DND-41 (cell line): ENCODE results near the gene TUBA4A.

Experiments
- ATAC-seq: fragments of 200-7000 bp; cut with Tn5 transposase; 3 replicates; pipeline ENCODE4 v1.9.1; 2021; ENCODE audit warnings: low read depth; ENCODE audit not compliant: insufficient read depth
- DNase-seq: peaks from one replicate; pipeline ENCODE4 v3.0.0-alpha.2; 2020
- H2AFZ ChIP-seq: 2 replicates; pipeline ENCODE4 v1.6.0; 2012; ENCODE audit warnings: low read depth, low read length
- H3K27ac ChIP-seq: 2 replicates; pipeline ENCODE4 v1.5.1; 2012; ENCODE audit warnings: low read length, inconsistent platforms
- H3K27me3 ChIP-seq: fragments of 200-600 bp; sonication (generic); 2 replicates; pipeline ENCODE4 v1.6.0; 2012; ENCODE audit warnings: low read length, mild to moderate bottlenecking, inconsistent platforms; ENCODE audit not compliant: insufficient read depth, poor library complexity
- H3K36me3 ChIP-seq: 2 replicates; pipeline ENCODE4 v1.5.1; 2012; ENCODE audit warnings: low read length, inconsistent platforms; ENCODE audit not compliant: insufficient read depth
- H3K4me1 ChIP-seq: 2 replicates; pipeline ENCODE4 v1.5.1; 2012; ENCODE audit warnings: mild to moderate bottlenecking, low read length; ENCODE audit not compliant: insufficient read depth
- H3K4me2 ChIP-seq: 2 replicates; pipeline ENCODE4 v1.6.0; 2012; ENCODE audit warnings: mild to moderate bottlenecking, moderate library complexity, low read length, inconsistent platforms; ENCODE audit not compliant: insufficient read depth
- H3K4me3 ChIP-seq, 2 experiments: fragments of 200-600 bp in 1 of 2; shearing (Covaris generic) in 1 of 2; 2 replicates each; pipeline ENCODE4 v1.5.1; 2012 to 2016; ENCODE audit warnings: inconsistent platforms in 2 of 2, low read length in 2 of 2, mild to moderate bottlenecking in 2 of 2, low read depth in 1 of 2, moderate library complexity in 1 of 2
- H3K79me2 ChIP-seq: 2 replicates; pipeline ENCODE4 v1.6.0; 2012; ENCODE audit warnings: low read length, inconsistent platforms; ENCODE audit not compliant: insufficient read depth
- H3K9ac ChIP-seq: 2 replicates; pipeline ENCODE4 v1.6.0; 2012; ENCODE audit warnings: low read depth, mild to moderate bottlenecking, inconsistent platforms, low read length, moderate library complexity
- H3K9me3 ChIP-seq: 2 replicates; pipeline ENCODE4 v1.5.1; 2012; ENCODE audit warnings: low read length, moderate library complexity, mild to moderate bottlenecking, inconsistent platforms; ENCODE audit not compliant: insufficient read depth, severe bottlenecking
- H4K20me1 ChIP-seq: 2 replicates; pipeline ENCODE4 v1.6.0; 2012; ENCODE audit warnings: low read length; ENCODE audit not compliant: insufficient read depth
- CTCF ChIP-seq: IDR thresholded peaks from 2 replicates; pipeline ENCODE4 v1.5.1; 2012; ENCODE audit warnings: borderline replicate concordance, low read length, moderate library complexity, mild to moderate bottlenecking; ENCODE audit not compliant: poor library complexity, severe bottlenecking; ENCODE audit errors: extremely low read depth
- EZH2 ChIP-seq: IDR thresholded peaks from 3 replicates; pipeline ENCODE4 v1.6.1; 2012; ENCODE audit warnings: borderline replicate concordance, low read depth, mild to moderate bottlenecking, moderate library complexity, low read length, inconsistent platforms; ENCODE audit not compliant: severe bottlenecking

TUBA4A gene

DNA sequence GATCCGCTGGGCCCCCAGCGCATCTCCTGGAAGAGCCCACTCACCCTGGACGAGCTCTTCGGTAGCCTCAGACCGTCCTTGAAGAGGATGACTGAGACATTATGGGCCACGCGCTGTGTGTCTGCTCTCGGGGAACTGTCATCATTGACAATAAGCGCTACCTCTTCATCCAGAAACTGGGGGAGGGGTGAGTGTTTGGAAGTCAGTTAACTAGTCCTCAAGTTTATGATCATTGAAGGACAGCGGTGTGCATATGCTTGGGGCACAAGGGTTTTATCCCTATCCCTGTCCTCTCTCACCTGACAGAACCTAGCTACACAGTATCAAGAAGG lies 7.9 kb downstream of the TUBA4A start:
- no peak for DNase-seq
- Histone ChIP-seq H3K4me2 (peak overlapping the region; percentile 84), H4K20me1 (peaks cover 30% of the 10 kb centered on the region), H2AFZ (peak overlapping the region; percentile 94), H3K27me3 (no peaks in the 10 kb centered on the region), H3K4me1 (peaks cover 53% of the 10 kb centered on the region), H3K36me3 (peaks cover 6% of the 10 kb centered on the region), H3K9ac (peak overlapping the region; percentile 90), H3K4me3 (peak overlapping the region; percentile 87), H3K27ac (peak overlapping the region; percentile 93), H3K79me2 (peaks cover 14% of the 10 kb centered on the region), H3K9me3 (no peaks in the 10 kb centered on the region)
- ATAC-seq = no peak
- TF ChIP-seq CTCF (no peak), EZH2 (no peak)

GRCh38 chr2:219245148-219245898 lies 8.4 kb downstream of the TUBA4A start, which contains the start of the genes GLB1L and STK16:
Gene GLB1L (minus strand): TSS chr2:219245444. CDS start chr2:219243573, 1,871 bp downstream.
Gene STK16 (plus strand): TSS chr2:219245479. CDS start chr2:219246000, 521 bp downstream.
- H2AFZ ChIP-seq = peak within 1 kb of the TSS; percentile 94
- peaks cover 30% of the 10 kb centered on the region for H4K20me1 ChIP-seq
- peak within 1 kb of the TSS; percentile 90 for H3K9ac ChIP-seq
- peak; percentile 87 for DNase-seq
- ATAC-seq = peak; percentile 75
- H3K4me2 ChIP-seq = peak within 1 kb of the TSS; percentile 84
- H3K79me2 ChIP-seq = peaks cover 14% of the 10 kb centered on the region
- H3K27me3 ChIP-seq = no peaks in the 10 kb centered on the region
- TF ChIP-seq CTCF (no peak), EZH2 (no peak)
- H3K9me3 ChIP-seq = no peaks in the 10 kb centered on the region
- H3K4me1 ChIP-seq = peaks cover 53% of the 10 kb centered on the region
- H3K27ac ChIP-seq = peak within 1 kb of the TSS; percentile 93
- peaks cover 6% of the 10 kb centered on the region for H3K36me3 ChIP-seq
- peak within 1 kb of the TSS; percentile 87 for H3K4me3 ChIP-seq

DNA sequence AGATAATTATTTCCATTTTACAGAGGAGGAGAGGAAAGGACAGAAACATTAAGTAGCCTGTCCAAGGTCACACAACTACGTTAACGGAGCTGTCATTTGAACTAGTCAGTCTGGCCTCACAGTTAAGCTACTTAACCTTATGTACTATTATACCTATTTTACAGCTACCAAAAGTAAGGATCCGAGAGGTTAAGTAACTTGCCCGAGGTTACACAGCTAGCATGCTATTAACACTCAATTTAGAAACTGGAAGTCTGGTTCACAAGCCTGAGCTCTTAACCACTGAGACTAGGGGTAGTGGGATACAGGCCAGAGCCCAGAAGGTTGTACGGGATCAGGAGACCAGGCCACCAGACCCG lies 8.9 kb downstream of the TUBA4A start:
- peaks cover 51% of the 10 kb centered on the region for H3K4me1 ChIP-seq
- H2AFZ ChIP-seq = peak overlapping the region; percentile 94
- H3K4me3 ChIP-seq = peak overlapping the region; percentile 87
- H3K36me3 ChIP-seq = peaks cover 6% of the 10 kb centered on the region
- H3K4me2 ChIP-seq = peak overlapping the region; percentile 84
- H3K27ac ChIP-seq = peak overlapping the region; percentile 93
- H3K9ac ChIP-seq = peak overlapping the region; percentile 90
- no peak for TF ChIP-seq EZH2
- TF ChIP-seq CTCF = no peak
- peaks cover 14% of the 10 kb centered on the region for H3K79me2 ChIP-seq
- no peaks in the 10 kb centered on the region for H3K9me3 ChIP-seq
- H4K20me1 ChIP-seq = peaks cover 28% of the 10 kb centered on the region
- no peak for DNase-seq
- ATAC-seq = no peak
- H3K27me3 ChIP-seq = no peaks in the 10 kb centered on the region

DNA sequence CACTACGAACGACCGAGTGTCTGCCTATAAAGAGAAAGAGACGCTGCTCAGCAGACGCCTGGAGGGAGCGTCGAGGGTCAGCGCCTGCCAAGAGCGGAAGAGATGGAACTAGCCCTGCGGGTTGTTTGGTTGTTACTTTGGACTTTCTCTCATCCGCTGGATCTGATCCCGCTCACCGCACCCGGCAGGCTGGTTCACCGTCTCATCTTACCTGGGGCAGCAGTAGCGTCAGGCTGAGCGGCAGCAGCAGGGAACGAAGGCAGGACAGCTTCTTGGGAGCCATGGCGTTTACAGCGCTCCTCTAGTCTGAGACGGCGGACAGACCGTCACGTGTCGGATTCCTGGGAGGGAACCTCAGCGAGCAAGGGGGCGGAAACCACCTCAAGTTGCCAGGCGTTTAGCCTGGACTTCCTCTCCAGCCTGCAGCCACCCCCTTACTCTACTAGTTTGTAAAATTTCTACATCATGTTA lies 10.4 kb downstream of the TUBA4A start:
- no peak for ATAC-seq
- no peak overlapping the region for H2AFZ ChIP-seq
- H3K4me3 ChIP-seq = no peak overlapping the region

More for the DNA sequence above, 10.4 kb downstream of the TUBA4A start:
- DNase-seq = no peak
- no peak overlapping the region for H3K27ac ChIP-seq
- no peaks in the 10 kb centered on the region for H3K27me3 ChIP-seq
- peaks cover 14% of the 10 kb centered on the region for H3K79me2 ChIP-seq
- no peak for TF ChIP-seq EZH2
- no peak for TF ChIP-seq CTCF
- peaks cover 15% of the 10 kb centered on the region for H4K20me1 ChIP-seq
- H3K36me3 ChIP-seq = peaks cover 4% of the 10 kb centered on the region
- no peak overlapping the region for H3K9ac ChIP-seq
- no peaks in the 10 kb centered on the region for H3K9me3 ChIP-seq
- H3K4me1 ChIP-seq = peaks cover 38% of the 10 kb centered on the region
- no peak overlapping the region for H3K4me2 ChIP-seq
